Measurements from ENCODE around the gene HOXC11.

The HOXC11 gene

DNA sequence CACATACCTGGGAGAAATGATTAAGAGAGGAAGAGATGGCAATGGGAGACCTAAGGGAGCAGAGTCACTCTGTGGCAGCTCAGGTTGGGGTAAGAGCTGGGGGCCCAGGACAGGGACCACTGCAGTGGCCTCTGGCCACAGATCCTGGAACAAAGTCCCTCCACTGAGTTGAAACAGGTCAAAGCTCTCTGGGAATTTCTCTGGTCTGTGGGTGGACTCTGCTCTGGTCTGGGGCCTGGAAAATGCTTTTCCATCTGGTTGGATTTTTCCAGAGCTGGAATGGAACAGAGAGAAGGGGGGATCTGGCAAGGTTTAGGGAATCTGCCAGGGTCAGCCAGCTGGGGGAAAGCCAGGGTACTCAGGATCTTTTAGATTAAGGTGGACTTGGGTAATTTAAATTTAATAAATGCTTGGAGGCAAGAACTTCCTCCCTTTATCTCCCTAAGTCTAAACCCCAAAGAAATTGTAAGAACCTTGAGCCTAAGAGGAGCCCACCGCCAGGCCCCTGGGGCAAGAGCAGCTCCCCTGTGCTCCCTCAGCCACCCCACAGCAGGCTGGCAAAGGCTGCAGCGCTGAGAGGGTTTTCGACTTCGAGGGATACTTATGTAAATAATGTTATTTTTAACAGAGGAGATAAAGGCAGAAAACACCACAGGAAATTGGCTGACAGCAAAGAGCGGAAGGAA is 15.8 kb downstream of the HOXC11 start:
- no peak for DNase-seq

DNA sequence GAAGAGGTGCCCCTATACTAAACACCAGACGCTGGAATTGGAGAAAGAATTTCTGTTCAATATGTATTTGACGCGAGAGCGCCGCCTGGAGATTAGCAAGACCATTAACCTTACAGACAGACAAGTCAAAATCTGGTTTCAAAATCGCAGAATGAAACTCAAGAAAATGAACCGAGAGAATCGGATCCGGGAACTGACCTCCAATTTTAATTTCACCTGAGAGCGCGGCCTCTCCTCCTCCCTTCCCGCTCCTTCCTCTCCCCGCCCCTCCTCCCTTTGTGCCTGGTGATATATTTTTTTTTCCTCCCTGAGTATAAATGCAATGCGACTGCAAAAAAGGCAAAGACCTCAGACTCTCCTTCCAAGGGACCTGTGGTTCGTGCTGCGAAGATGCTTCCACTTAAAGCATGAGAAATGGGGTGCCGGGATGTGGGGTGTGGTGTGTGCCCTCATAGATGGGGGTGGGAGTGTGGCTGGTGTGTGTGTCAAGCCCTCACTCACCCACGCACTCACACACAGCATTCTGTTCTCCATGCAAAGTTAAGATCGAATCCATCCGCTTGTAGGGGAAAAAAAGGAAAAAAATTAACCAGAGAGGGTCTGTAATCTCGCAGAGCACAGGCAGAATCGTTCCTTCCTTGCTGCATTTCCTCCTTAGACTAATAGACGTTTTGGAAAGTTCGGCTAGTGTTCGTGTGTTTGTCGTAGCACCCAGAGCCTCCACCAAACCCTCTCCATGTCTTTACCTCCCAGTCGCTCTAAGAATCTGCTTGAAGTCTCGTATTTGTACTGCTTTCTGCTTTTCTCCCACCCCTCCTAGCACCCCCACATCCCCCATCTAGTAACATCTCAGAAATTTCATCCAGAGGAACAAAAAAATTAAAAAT is 16.5 kb downstream of the HOXC11 start:
- peak; percentile 31 for DNase-seq

DNA sequence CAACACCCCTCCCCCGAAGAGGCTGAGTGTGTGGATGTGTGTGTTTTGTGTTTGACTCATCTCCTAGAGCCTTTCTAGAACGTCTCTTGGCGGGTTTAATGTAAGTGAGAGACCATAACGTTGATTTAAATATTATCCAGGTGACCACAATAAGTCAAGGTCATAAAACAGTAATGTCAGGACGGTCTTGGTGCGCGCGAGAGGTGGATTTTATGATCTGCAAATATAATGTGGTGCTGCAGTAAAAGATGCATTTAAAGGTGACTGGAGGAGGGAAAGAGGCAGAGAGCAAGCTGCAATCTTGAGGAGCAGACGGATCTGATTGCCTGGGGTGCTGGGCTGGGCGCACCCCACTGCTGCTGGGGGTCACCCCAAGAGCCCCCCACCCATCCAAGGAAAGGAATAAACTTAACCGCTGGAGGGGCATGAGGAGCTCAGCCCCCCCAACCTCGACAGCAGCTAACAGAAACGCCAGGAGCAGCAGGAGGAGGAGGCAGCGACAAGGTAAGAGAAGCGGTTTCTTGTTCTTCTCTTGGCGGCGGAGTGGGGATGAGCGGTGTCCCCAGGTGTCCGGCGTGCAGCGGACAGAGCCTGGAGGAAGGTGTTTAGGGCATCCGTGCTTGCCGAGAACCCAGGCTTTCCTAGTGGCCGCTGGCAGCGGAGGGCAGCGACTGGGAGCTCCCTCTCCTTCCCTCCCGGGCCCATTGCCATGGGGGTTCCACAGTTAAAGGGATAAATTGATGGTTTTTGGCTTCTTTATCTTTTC is 17.6 kb downstream of the HOXC11 start:
- DNase-seq = no peak

DNA sequence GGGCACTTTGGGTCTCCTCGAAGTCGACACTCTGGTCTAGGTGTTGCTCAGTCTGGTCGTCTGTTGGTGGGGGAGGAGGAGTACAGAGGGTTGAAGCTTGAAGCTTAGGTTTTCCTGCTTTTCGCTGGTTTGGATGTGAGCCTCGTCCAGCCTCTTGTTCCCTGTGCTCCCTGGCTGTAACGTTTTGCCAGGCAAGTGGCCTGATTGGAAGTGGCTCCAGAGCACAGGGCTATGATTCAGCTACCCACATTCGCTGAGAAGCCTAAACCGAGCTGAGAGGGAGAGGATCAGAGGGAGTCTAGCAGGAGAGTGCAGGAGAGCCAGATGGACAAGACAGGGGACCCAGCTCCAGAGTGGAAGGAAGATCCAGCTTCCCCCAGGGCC is 18.1 kb downstream of the HOXC11 start:
- no peak for DNase-seq

DNA sequence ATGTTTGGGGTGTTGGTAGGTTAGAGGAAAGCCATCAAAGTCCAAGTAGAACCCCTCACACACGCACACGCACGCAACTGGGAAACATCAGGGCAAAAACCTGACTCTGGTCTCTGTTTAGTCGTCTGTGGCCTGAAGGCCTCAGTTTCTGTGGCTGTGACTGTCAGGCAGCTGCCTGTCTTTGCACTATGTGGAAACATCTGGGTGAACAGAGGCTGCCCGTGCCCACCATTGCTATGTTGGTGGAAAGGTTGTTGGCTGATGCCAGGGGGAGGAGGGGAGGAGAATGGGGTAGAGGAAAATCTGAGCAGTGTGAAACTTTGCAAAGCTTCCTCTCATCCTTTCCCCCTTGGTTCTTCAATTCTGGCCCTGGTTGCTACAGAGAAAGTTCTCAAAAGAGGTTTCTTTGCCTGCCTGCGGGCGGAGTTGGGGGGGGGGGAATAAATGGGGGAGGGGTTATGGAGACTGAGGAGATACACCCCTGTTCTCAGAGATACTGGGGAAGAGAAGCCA is 19.5 kb downstream of the HOXC11 start:
- no peak for DNase-seq

DNA sequence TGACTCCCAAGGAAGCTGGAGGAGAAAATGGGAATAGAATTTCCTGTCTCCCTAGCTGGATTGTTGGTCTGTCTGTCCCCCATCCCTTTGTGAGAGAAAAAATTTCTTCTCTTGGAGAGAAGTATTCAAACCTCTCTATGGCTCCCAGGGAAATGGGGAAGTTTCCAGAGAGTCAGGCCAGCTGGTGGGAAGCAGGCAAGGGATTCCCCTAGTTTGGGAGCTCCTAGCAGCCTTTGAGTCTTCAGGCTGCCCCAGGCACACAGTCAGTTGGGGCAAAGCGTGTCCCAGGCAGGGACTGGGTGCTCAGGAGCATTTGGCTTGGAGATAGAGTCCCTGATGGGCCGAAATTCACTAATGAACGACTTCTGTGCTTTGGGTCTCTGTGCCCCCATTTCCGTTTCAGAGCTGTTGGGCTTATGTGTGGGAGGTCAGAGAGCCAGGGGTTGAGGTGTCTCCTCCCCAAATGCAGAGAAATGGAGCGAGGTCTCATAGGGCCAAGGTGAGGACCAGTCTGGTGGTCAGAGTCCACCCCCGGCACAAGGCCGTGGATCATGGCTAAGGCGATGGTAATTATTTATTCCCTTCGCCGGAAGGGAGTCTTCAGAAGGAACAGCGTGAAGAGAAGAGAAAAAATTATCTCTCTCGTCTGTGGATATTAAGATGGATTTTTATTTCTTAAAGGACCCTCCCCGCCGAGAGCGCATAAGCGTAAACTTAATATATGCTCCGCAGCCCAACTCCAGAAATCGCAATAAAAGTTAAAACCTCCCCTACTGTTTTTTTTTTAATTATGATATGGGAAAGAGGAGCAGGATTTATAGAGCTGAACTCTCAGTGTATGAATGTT is 20.5 kb downstream of the HOXC11 start:
- DNase-seq = no peak

DNA sequence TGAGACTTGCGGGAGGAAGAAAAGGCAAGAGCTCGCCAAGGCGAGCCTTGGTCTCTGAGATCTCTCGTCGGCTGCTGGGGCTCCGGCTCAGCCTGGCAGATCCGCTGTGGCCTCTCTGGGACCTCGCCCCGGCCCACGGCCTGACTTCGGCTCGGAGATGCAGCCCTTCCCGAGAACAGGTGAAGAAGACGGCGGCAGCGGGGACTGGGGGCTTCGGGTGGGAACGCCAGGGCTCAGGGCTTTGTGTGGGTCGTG is 21.0 kb downstream of the HOXC11 start:
- DNase-seq = no peak

DNA sequence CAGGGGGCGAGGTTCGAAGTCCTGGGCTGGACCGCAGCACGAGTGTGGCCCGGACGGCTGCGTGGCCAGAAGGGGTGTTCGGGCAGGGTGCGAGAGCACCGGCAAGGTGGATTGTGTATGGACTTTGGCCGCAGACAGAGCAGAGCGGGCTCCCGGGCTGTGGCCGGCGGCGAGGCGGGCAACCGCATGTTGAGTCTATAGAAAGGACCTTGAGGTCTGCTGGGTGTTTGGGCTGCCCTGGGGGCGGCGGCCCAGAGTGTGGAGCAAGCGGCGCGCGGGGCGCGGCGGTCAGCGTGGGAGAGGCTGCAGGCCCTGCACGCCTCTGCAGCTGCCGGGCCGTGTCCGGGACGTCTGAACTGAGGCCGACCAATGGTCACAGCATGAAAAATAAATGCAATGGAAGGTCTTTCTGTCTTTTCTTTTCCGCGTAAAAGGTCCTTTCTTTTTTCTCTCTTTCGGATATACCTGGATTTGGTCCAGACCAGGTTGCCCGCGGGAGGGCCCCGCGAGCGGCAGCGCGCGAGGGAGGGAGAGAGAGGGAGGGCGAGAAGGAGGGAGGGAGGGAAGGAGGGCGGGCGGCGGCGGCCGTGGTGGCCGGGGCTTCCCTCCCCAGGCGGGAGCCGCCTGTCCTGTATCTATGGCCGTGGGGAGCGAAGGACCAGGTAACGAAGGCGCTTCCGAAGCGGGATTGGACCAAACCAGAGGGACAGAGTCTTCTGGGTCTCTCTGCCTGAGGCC is 21.5 kb downstream of the HOXC11 start:
- peak; percentile 49 for DNase-seq

DNA sequence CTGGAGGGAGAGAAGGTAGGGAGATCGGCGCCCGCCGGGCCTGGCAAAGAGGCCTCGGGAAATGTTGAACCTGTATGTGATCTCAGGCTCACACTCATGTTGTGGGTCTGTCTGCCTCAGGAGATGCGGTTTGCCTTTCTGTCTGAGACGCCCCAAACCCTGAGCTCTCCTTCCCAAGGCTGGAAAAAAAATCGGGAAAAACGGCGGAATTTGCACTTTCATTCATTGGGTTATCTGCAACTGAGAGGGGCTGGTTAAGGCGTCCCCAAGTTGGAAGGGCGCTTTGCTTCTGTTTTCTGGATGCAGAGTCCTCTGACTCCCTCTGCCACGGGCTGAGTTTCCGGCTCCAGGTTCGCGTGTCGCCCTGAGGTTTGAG is 22.1 kb downstream of the HOXC11 start:
- no peak for DNase-seq

DNA sequence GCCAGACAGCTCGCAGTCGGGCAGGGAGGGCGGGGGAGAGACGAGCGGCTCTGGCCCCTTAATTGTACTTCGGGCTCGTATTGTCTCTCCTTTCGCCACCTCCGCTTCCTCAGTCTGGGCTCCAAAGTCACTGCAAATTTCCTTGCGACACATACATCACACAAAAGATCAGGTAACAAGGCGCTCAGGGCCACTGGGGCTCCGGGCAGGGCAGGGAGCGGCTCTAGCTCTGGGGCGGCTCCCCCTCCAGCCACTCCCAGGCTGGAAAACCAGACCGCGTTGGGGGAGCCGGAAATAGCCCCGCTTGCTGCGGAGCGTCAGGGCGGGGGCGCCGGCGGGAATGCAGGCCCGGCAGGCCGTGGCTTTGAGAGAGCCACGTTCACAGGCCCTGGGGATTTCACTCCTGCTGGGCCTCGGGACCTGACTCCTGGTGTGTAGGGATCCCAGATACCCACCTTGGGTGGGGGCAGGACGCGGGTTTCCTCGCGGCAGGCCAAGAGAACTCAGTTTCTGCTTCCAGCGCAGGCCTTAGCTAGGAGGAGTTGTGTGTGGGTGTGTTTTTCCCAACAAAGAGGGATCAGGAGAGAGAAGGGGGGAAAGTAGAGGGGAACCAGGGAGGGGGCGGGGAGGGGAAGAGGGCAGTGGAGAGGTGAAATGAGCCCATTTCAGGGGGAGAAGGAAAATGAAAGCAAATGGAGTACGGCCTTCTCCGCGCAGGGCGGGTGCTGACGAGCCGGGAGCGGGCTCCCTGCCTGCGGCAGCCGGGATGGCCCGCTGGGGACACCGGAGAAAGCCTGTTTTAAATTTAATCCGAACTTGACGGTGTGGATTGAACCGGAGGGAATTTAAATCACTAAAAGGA is 22.7 kb downstream of the HOXC11 start:
- peak; percentile 79 for DNase-seq

DNA sequence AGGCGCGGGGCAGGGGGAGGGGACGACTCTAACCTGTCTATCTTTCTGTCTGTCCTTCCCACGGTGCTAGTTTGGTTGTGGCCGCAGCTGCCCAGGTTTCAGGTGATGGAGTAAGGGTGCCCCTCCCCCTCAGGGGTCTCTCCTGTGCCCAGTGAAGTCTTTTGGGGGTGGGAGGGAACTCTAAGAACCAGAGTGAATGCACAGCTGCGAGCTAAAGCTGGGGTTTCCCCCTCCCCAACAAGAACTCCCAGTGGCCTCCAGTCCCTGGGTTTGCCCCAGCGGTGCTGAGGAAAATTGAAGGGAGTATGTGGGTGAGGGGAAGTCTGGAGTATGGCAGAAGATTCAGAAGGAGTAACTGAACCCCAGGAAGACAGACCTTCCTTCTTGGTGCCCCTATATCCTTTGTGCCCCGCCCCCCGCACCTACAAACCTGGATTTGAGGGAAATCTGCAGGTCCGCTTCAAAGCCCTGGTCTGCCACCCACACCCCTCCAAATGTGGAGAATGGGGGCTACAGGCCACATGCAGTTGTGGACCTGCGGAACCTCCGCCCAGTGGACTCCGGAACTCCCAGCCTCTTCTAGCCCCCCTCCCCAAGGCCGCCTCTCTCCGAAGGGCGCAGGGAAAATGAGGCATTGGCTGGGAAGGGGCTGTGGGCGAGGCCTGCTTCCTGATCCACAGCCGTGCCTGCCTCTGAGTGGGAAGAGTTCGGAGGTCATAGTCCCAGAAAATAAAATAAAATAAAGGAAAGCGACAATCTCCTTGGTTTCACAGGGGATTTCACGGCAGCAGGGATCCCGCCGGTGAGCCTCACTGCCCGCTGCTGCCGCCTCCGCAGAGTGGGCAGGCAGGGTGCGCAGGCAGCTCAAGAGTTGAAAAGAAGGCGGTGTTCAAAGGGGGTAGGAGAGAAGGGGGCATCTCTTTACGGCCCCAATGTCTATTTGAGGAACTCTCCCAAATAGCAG is 23.6 kb downstream of the HOXC11 start:
- DNase-seq = no peak

DNA sequence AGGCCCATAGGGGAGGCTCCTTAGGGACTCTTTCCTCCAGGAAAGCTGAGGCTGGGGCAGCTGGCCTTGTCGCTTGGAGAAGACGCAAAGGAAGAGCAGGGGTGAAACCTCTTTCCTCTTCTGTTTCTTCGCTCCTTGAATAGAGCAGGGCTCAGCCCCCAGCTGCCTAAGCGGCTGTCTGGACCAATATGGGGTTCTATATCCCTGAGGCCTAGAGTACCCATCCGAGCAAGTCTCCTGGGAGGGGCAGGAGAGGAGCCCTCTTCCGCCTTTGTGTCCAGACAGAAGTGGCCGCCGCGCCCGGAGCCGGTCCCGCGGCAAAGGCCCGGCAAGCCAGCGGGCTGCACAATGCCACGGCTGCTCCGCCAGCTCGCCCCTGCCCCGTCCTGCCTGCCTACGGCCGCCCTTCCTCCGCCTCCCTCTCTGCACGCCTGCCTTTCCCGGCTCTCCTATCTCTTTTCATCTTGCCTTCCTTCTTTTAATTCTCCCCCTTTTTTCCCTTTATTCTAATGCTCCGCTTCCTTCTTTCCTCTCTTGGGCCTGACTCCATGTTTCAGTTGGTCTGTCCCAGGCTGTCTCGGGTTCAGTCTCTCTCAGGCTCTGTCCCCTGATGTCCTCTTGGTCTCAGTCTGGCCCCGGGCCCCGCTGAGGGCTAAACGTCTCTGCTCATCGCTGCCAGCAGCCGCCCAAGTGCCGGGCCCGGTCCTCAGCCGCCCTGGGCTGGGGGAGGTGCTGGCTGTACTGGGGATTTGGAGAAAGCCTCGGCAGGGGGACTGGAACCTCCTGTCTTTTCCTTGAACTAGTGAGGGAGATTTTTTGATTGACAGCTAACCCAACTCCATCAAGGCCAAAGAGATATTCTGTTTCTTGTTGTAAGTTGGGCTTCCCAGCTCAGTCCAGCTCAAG is 24.5 kb downstream of the HOXC11 start:
- DNase-seq = no peak

DNA sequence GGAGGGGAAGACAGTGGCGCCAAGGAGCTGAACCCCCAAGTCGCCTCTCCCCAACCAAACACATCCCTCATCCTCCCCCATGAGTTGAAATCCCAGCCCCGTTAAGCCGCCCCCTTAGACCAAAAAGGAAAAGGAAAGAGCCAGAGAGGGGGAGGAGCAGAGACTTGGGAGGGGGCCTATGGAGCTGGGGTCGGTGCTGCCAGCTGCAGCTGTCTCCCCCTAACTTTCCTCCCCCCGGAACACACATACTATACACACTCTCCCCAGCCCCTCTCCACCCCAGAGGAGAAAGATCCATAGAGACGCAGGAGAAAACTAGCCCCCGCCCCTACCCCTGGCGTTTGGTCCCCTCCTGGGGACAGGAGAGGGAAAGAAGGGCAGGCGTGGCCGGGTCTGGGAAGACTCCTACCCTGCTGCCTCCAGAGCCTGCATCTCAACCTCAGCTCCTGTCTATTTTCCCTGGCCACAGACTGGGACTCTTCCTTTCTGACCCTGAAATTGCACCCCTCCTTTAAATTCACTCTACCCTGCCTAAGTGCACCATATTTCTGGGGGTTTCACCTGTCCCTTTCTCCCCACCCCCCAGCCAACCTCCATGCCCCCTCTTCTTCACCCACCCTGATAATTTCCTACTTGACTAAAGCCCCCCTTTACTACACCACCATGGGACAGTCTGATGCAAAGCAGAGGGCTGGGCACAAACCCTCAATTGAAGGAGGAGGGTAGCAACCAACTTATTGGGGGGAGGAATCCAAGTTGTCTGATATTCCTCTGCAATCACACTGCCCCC is 25.4 kb downstream of the HOXC11 start:
- DNase-seq = no peak

DNA sequence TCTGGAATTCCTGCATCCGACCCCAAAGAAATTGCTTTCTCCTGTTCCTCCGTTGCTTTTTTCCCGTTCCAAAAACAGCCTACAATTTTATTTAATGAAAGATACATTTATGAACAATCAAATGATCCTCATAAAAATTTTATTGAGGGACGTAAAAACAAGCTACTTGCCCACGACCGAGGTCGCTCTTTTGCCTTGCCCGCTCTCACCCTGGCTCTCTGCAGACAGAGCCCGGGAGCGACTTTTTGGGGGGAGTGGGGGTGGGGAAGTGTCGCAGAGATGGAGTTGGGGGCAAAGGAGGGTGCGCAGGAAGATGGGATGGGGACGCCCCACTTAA is 25.9 kb downstream of the HOXC11 start:
- no peak for DNase-seq

DNA sequence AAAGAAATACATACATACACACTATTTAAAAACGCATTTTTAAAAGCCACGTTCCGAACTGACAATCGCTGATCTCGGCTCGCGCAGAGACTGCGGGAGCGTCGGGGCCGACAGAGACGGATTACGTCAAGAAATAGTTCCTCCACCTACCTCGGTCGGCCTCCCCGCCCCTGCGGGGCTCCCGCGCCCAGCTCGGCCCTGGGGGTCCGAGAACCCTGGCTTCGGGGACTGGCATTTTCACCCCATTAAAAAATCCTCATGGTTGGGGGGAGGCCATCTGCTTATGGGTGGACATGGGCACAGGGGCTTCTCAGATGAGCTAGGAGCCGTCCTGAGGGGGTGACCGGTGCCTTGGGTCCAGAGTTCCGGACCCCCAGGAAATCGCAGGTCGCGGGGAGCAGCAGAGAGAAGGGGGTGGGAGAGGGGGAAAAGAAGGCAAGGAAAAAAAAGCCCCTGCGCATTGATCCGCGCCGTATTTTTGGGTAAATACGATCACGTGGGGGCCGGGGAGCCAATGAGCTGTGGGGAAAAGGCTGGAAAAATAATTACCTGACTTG is 26.7 kb downstream of the HOXC11 start:
- no peak for DNase-seq

DNA sequence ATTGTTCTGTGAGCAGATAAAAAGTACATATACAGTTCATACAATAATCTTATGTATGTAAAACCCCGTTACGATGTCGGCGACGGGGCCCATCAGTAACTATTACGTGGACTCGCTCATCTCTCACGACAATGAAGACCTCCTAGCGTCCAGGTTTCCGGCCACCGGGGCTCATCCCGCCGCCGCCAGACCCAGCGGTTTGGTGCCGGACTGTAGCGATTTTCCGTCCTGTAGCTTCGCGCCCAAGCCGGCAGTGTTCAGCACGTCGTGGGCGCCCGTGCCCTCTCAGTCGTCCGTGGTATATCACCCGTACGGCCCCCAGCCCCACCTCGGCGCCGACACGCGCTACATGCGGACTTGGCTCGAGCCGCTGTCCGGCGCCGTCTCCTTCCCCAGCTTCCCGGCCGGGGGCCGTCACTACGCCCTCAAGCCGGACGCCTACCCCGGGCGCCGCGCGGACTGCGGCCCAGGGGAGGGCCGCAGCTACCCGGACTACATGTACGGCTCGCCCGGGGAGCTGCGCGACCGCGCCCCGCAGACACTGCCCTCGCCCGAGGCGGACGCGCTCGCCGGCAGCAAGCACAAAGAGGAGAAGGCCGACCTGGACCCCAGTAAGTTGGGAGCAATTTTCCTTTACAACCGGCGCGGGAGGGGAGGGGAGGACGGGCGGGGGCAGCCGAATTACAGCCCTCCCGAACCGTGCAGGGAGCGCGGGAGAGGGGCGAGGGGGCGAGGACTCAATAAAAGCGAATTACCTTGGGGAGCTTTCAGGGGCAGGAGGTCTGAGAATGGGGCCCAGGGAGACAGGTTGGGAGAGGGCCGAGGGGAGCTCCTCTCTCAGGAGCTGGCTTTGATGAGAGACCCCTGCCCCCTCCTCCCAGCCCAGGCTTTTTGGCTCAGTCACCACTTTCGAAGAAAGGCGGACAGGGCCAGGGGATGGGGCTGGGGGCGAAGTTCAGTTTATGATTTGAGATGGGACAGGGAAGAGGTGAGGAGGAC is 27.5 kb downstream of the HOXC11 start, which contains the start of gene HOXC9:
Gene HOXC9 (plus strand): TSS at position 46 of the 999 bp plus-strand sequence. CDS start 28 bp downstream, at position 74.
- DNase-seq = no peak

All from NCI-H774 (cell line).